ENCODE data around the gene CNGA2.

CNGA2 gene

GRCh38 chrX:151700581-151700980 is 34.0 kb upstream of the CNGA2 start:
- DNase-seq: no peak
- Histone ChIP-seq H3K27me3 (replicated peaks) (no peaks in the 10 kb centered on the region), H3K36me3 (replicated peaks) (no peaks in the 10 kb centered on the region), H3K4me3 (ENCODE audit: low read depth, low read length) (no peak overlapping the region), H3K27ac (no peak overlapping the region)
- in situ Hi-C loops (cut with HindIII; ENCODE audit: low pct_ligation_motif_present, low sequenced_read_pairs): no loop called here
- no peak for TF ChIP-seq CTCF (IDR thresholded peaks at IDR 0.05; ENCODE audit: low read depth, low read length, missing control alignments)

- no peak for TF ChIP-seq CTCF (IDR thresholded peaks at IDR 0.05; ENCODE audit: low read depth, low read length, missing control alignments)
- in situ Hi-C loops (cut with HindIII; ENCODE audit: low pct_ligation_motif_present, low sequenced_read_pairs): no loop called here
- no peaks in the 10 kb centered on the region for H3K27me3 ChIP-seq (replicated peaks)
- no peak overlapping the region for H3K4me3 ChIP-seq (ENCODE audit: low read depth, low read length)
- H3K27ac ChIP-seq: no peak overlapping the region
- DNase-seq: no peak
- no peaks in the 10 kb centered on the region for H3K36me3 ChIP-seq (replicated peaks)
Measured at GRCh38 chrX:151701071-151701470, 33.5 kb upstream of the CNGA2 start.

- no peaks in the 10 kb centered on the region for H3K36me3 ChIP-seq (replicated peaks)
- no peak for TF ChIP-seq CTCF (IDR thresholded peaks at IDR 0.05; ENCODE audit: low read depth, low read length, missing control alignments)
- no peak overlapping the region for H3K27ac ChIP-seq
- DNase-seq: no peak
- in situ Hi-C loops (cut with HindIII; ENCODE audit: low pct_ligation_motif_present, low sequenced_read_pairs): no loop called here
- H3K4me3 ChIP-seq (ENCODE audit: low read depth, low read length): no peak overlapping the region
- no peaks in the 10 kb centered on the region for H3K27me3 ChIP-seq (replicated peaks)
Measured at GRCh38 chrX:151701531-151701930, 33.0 kb upstream of the CNGA2 start.

- no peak for DNase-seq
- in situ Hi-C loops (cut with HindIII; ENCODE audit: low pct_ligation_motif_present, low sequenced_read_pairs): no loop called here
Measured at GRCh38 chrX:151702026-151702714, 32.4 kb upstream of the CNGA2 start.

GRCh38 chrX:151702741-151703340 is 31.7 kb upstream of the CNGA2 start:
- in situ Hi-C loops (cut with HindIII; ENCODE audit: low pct_ligation_motif_present, low sequenced_read_pairs): no loop called here
- no peak for TF ChIP-seq CTCF (IDR thresholded peaks at IDR 0.05; ENCODE audit: low read depth, low read length, missing control alignments)
- no peak overlapping the region for H3K27ac ChIP-seq
- no peaks in the 10 kb centered on the region for H3K27me3 ChIP-seq (replicated peaks)
- H3K36me3 ChIP-seq (replicated peaks): no peaks in the 10 kb centered on the region
- no peak overlapping the region for H3K4me3 ChIP-seq (ENCODE audit: low read depth, low read length)
- no peak for DNase-seq

More at GRCh38 chrX:151702026-151702714, 32.4 kb upstream of the CNGA2 start:
- TF ChIP-seq CTCF (IDR thresholded peaks at IDR 0.05; ENCODE audit: low read depth, low read length, missing control alignments): no peak
- H3K4me3 ChIP-seq (ENCODE audit: low read depth, low read length): no peak overlapping the region
- H3K36me3 ChIP-seq (replicated peaks): no peaks in the 10 kb centered on the region
- no peak overlapping the region for H3K27ac ChIP-seq
- no peaks in the 10 kb centered on the region for H3K27me3 ChIP-seq (replicated peaks)

Data from brain microvascular endothelial cell (primary cell).